T-helper 1 cell treated with Interleukin-12 subunit alpha and Interleukin-12 subunit beta and Interleukin-4 antibody, amounts not matched to agents 30 μg/mL and 1 μg/mL, for 36 hours (primary cell): ENCODE data around the gene SCYL1.

Source experiments
- H3K27ac Mint-ChIP-seq: one replicate; pipeline ENCODE4 v1.8.0; 2021; ENCODE audit warnings: mild to moderate bottlenecking, mixed read lengths
- H3K27me3 Mint-ChIP-seq: one replicate; pipeline ENCODE4 v1.8.0; 2021; ENCODE audit warnings: low read depth, mixed read lengths
- H3K36me3 Mint-ChIP-seq: one replicate; pipeline ENCODE4 v1.8.0; 2021; ENCODE audit warnings: low read depth, mixed read lengths
- H3K4me1 Mint-ChIP-seq: one replicate; pipeline ENCODE4 v1.8.0; 2021; ENCODE audit warnings: low read depth, mixed read lengths
- H3K4me3 Mint-ChIP-seq: one replicate; pipeline ENCODE4 v1.8.0; 2021; ENCODE audit warnings: mild to moderate bottlenecking, moderate library complexity, mixed read lengths
- H3K9me3 Mint-ChIP-seq: one replicate; pipeline ENCODE4 v1.8.0; 2021; ENCODE audit warnings: mixed read lengths

Gene SCYL1

DNA sequence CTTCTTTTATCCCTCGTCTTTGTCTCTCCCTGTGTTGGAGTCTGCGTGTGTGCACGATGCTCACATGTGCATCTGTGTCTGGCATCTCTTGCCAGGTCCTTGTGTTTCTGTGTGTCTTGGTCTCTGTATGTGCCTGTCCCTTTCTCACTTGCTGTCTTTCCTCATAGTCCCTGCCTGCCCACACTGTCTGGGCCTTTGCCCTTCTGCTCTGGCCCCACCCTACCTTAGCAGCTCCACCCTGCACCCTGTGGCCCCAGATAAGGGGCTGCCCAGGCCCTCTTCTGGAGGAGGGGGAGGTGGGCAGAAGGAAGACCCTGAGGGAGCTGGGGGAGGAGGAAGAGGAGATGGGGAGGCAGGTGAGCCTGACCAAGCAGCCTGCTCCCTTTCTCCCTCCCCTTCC lies 53.8 kb downstream of the SCYL1 start:
- H3K27ac Mint-ChIP-seq: peak overlapping the region; percentile 83
- no peaks in the 10 kb centered on the region for H3K9me3 Mint-ChIP-seq
- H3K27me3 Mint-ChIP-seq: no peaks in the 10 kb centered on the region
- H3K4me1 Mint-ChIP-seq: peaks cover 36% of the 10 kb centered on the region
- peaks cover 30% of the 10 kb centered on the region for H3K36me3 Mint-ChIP-seq
- peak overlapping the region; percentile 77 for H3K4me3 Mint-ChIP-seq

DNA sequence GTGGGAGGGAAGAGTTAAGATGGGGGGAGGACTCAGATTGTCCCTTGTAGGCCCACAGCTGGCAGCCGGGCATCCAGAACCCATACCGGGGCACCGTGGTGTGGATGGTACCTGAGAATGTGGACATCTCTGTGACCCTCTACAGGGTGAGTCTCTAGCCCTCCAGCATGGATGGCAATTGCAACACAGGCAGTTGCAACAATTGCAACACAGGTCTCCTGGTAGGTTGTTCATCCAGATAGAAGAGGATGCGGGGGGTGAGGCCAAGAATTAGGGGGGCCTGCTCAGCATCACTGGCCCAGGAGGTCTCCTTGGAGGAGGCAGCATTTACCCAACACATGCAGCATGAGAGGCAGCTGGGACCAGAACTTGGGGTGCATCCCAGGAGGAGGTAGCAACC lies 54.4 kb downstream of the SCYL1 start:
- peaks cover 37% of the 10 kb centered on the region for H3K4me1 Mint-ChIP-seq
- peak overlapping the region; percentile 14 for H3K4me3 Mint-ChIP-seq
- no peaks in the 10 kb centered on the region for H3K9me3 Mint-ChIP-seq
- H3K27ac Mint-ChIP-seq: peak overlapping the region; percentile 15
- no peaks in the 10 kb centered on the region for H3K27me3 Mint-ChIP-seq
- peaks cover 32% of the 10 kb centered on the region for H3K36me3 Mint-ChIP-seq

DNA sequence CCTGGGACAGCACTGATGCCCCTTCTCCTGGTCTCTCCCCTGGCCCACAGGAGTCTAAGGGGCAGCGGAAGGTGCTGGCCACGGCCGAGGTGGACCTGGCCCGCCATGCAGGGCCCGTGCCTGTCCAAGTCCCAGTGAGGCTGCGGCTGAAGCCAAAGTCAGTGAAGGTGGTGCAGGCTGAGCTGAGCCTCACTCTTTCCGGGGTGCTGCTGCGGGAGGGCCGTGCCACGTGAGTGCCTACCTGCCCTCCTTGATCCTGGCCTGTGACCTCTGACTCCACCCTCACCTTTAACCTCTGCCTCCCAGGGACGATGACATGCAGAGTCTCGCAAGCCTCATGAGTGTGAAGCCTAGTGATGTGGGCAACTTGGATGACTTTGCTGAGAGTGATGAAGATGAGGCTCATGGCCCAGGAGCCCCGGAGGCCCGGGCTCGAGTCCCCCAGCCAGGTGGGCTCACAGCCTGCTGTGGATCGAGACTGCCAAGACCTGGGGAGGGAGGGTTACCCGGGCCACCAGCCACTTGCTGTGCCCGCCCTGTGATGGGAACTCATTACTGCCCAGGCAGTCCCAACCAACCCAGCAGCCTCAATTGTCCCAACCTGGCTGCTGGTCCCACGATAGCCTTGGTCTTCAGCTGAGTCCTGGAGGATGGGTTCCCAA lies 55.3 kb downstream of the SCYL1 start:
- no peak overlapping the region for H3K4me3 Mint-ChIP-seq
- H3K36me3 Mint-ChIP-seq: peaks cover 35% of the 10 kb centered on the region
- H3K27me3 Mint-ChIP-seq: no peaks in the 10 kb centered on the region
- peaks cover 33% of the 10 kb centered on the region for H3K4me1 Mint-ChIP-seq
- no peaks in the 10 kb centered on the region for H3K9me3 Mint-ChIP-seq
- H3K27ac Mint-ChIP-seq: no peak overlapping the region

DNA sequence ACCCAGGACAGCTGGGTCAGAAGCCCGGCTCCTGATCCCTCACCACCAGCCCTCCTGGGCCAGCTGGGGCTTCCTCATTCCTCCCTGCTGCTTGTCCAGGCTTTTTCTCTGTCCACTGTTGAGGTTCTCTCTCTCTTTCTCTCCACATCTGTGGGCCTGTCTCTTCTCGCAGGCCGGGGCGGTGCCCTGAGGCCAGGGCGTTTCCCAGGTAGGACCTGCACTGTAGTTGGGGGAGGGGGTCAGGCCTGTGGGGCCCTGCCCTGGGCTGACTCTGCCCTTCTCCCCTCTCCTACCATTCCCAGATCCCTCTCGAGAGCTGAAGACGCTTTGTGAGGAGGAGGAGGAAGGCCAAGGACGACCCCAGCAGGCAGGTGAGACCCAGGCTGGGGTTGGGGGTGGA lies 55.9 kb downstream of the SCYL1 start:
- no peak overlapping the region for H3K4me3 Mint-ChIP-seq
- H3K27ac Mint-ChIP-seq: peak overlapping the region; percentile 41
- no peaks in the 10 kb centered on the region for H3K9me3 Mint-ChIP-seq
- no peaks in the 10 kb centered on the region for H3K27me3 Mint-ChIP-seq
- H3K36me3 Mint-ChIP-seq: peaks cover 35% of the 10 kb centered on the region
- peaks cover 29% of the 10 kb centered on the region for H3K4me1 Mint-ChIP-seq

DNA sequence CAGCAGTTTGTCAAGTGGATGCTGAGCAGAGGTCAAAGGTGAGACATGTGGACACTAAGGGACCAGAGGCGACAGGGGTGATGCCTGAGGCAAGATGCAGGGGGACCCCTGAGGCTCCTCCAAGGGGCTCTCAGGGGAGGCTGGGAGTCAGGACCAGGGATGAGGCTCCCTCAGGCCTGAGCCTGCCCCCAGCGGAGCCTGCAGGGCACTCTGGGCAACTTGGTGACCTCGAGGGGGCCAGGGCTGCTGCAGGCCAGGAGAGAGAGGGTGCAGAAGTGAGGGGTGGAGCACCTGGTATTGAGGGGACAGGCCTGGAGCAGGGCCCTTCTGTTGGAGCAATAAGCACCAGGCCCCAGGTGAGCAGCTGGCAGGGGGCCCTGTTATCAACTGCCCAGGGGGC lies 57.0 kb downstream of the SCYL1 start:
- Mint-ChIP-seq H3K4me3 (no peak overlapping the region), H3K36me3 (peaks cover 42% of the 10 kb centered on the region), H3K27me3 (no peaks in the 10 kb centered on the region), H3K9me3 (no peaks in the 10 kb centered on the region), H3K27ac (peak overlapping the region; percentile 73), H3K4me1 (peaks cover 33% of the 10 kb centered on the region)

DNA sequence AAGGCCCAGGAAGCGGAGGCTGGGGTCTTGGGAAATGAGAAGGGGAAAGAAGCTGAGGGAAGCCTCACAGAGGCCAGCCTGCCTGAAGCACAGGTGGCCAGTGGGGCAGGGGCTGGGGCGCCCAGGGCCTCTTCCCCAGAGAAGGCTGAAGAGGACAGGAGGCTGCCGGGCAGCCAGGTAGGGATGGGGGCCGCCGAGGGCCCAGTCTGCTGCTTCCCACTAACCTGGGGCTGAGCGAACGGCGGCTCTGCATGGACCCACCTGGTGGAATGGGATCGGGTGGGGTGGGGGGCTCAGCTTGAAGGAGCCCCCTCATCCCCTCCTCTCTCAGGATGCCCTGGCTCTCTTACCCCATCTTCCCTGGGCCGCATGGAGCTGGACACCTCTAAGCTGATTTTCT lies 58.7 kb downstream of the SCYL1 start:
- Mint-ChIP-seq H3K9me3 (no peaks in the 10 kb centered on the region), H3K4me3 (no peak overlapping the region), H3K27me3 (no peaks in the 10 kb centered on the region), H3K27ac (peak overlapping the region; percentile 44), H3K36me3 (peaks cover 42% of the 10 kb centered on the region), H3K4me1 (peaks cover 40% of the 10 kb centered on the region)

DNA sequence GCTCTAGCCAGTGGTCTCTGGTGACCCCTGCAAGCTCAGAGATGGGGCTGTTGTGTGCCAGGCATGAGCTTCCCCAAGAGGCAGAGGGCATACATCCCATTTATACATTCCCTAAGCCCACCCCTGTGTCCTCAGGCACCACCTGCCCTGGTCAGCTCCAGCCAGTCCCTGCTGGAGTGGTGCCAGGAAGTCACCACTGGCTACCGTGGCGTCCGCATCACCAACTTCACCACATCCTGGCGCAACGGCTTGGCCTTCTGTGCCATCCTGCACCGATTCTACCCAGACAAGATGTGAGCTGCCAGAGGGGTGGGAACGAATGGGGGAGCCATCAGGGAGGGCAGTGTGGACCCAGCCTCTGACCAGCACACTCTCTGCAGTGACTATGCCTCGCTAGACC lies 59.2 kb downstream of the SCYL1 start:
- peak overlapping the region; percentile 49 for H3K27ac Mint-ChIP-seq
- H3K27me3 Mint-ChIP-seq: no peaks in the 10 kb centered on the region
- H3K4me3 Mint-ChIP-seq: no peak overlapping the region
- H3K9me3 Mint-ChIP-seq: no peaks in the 10 kb centered on the region
- H3K36me3 Mint-ChIP-seq: peaks cover 41% of the 10 kb centered on the region
- peaks cover 43% of the 10 kb centered on the region for H3K4me1 Mint-ChIP-seq

DNA sequence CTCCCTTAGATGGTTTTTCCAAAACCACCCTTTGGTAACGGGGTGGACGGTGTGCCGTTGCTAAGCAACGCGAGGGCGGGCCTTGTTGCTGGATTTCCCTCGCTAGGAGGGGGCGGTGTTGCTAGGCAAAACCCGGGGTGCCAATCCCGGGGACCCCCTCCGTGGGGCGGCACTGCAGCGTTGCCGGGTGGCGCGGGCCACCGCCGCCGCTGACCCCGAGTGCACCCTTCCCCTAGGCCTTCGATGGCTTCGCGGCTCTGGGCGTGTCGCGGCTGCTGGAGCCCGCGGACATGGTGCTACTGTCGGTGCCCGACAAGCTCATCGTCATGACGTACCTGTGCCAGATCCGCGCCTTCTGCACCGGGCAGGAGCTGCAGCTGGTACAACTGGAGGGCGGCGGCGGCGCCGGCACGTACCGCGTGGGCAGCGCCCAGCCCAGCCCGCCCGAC lies 59.9 kb downstream of the SCYL1 start:
- H3K36me3 Mint-ChIP-seq: peaks cover 37% of the 10 kb centered on the region

DNA sequence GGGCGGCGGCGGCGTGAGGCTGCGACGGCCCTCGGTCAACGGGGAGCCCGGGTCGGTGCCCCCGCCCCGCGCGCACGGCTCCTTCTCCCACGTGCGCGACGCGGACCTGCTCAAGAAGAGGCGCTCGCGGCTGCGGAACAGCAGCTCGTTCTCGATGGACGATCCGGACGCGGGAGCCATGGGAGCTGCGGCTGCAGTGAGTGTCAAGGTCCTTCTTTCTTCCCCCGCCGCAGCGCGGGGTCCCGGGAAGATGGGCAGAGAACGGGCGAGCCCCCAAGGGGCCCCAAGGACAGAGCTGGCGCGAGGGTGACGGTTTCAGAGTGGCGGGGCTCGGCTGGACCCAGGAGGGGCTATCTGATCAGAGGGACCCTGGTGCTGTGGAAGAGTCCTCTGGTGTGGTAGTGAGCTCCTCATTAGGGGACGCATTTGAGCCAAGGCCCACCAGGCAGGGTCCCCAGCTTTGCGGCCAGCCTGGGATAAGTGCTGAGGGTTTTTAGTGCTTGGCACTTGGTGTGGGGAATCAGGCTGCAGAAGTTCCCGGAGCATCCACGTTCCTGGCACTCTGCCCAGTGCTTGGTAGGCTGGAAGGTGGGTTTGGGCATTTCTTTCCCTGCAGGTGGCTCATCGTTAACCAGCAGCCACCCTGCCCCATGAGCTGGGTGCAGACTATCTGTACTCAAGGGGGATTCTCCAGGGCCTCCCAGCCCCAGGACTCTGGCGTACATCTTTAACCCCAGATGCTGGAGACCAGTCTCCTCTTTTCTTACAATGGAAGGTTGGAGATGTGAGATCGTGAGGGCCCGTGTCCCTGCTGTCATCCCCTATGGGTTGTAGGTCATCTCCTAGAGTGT lies 60.7 kb downstream of the SCYL1 start:
- no peaks in the 10 kb centered on the region for H3K27me3 Mint-ChIP-seq
- no peak overlapping the region for H3K4me3 Mint-ChIP-seq
- peak overlapping the region; percentile 52 for H3K27ac Mint-ChIP-seq
- H3K4me1 Mint-ChIP-seq: peaks cover 47% of the 10 kb centered on the region
- peaks cover 33% of the 10 kb centered on the region for H3K36me3 Mint-ChIP-seq
- H3K9me3 Mint-ChIP-seq: no peaks in the 10 kb centered on the region

More for the DNA sequence above, 59.9 kb downstream of the SCYL1 start:
- Mint-ChIP-seq H3K4me3 (no peak overlapping the region), H3K9me3 (no peaks in the 10 kb centered on the region), H3K4me1 (peaks cover 46% of the 10 kb centered on the region), H3K27ac (no peak overlapping the region), H3K27me3 (no peaks in the 10 kb centered on the region)

DNA sequence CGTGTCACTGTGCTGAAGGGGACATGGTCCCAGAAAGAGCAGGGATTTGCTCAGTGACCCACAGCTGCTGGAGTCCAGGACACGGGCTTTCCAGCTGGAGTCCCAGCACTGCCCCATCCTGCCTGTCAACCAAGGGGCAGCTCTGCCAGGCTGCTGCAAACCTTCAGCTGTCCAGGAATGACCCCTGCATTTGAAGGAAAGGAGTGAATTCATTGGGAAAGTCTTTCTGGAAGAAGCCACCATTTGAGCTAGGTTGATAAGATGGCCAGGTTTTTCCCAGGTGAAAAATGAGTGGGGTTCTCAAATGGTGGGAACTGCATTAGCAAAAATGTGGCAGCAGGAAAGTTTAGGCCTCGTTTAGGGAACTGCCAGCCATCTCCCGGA lies 61.4 kb downstream of the SCYL1 start:
- Mint-ChIP-seq H3K27me3 (no peaks in the 10 kb centered on the region), H3K4me1 (peaks cover 47% of the 10 kb centered on the region), H3K9me3 (no peaks in the 10 kb centered on the region), H3K4me3 (no peak overlapping the region), H3K27ac (peak overlapping the region; percentile 52), H3K36me3 (peaks cover 32% of the 10 kb centered on the region)

DNA sequence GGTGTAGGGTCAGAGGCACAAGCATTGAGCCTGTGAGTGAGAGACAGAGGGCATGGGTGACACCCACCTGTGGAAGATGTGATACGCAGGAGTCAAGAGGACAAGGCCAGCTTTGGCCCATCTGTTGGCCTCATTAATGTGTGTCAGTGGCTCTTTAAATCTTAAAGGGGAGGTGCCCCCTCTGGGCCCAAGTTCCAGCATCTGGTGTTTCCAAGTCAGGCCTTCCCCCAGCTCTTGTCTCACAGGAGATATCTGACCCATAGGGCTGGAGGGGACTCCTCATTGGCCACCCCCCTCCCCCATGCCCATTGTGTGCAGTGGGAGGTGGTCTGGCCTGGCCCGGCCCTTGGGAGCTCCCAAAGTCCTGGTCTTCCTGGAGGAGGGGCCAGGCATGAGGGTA lies 61.8 kb downstream of the SCYL1 start:
- Mint-ChIP-seq H3K9me3 (no peaks in the 10 kb centered on the region), H3K27me3 (no peaks in the 10 kb centered on the region), H3K4me3 (no peak overlapping the region), H3K27ac (peak overlapping the region; percentile 52), H3K4me1 (peaks cover 47% of the 10 kb centered on the region), H3K36me3 (peaks cover 30% of the 10 kb centered on the region)
